Right kidney (tissue), 9 donors: Measurements from ENCODE around the gene MSLN.
A peak's percentile ranks its signal among the peaks of the same experiment; 100 is the strongest.
"Not testable (repeated sequence)": the region's sequence is repeated elsewhere in the genome, so short reads cannot be mapped to it uniquely, and the experiment has no call there.

Experiments used
- DNase-seq: peaks from one replicate; pipeline ENCODE4 v3.0.0-alpha.2; 2016
- long read RNA-seq, 8 donors: transcript quantifications; one replicate each; lab custom pipeline, GENCODE V29; 2026

MSLN gene
- long read RNA-seq, donor 1, partial matches to known transcripts = 0 of 3 reads
- long read RNA-seq, donor 1, other reads (novel, unspliced or antisense) = 0 of 3 reads
- long read RNA-seq, donor 2, partial matches to known transcripts = 0 of 3 reads
- long read RNA-seq, donor 2, other reads (novel, unspliced or antisense) = 0 of 3 reads
- long read RNA-seq, donor 3, partial matches to known transcripts = 7 of 8 reads
- long read RNA-seq, donor 3, other reads (novel, unspliced or antisense) = 0 of 8 reads
- long read RNA-seq, donor 4, partial matches to known transcripts = 5 of 6 reads
- long read RNA-seq, donor 4, other reads (novel, unspliced or antisense) = 0 of 6 reads
- long read RNA-seq, donor 5, partial matches to known transcripts = 0 of 2 reads
- long read RNA-seq, donor 5, other reads (novel, unspliced or antisense) = 0 of 2 reads
- long read RNA-seq, donor 6, transcript MSLN-207 (17 exons, 2,418 nt) = major isoform, 5 of 21 reads
- long read RNA-seq, donor 6, partial matches to known transcripts = 14 of 21 reads
- long read RNA-seq, donor 6, other reads (novel, unspliced or antisense) = 0 of 21 reads
- long read RNA-seq, donor 7 = 0 reads
- long read RNA-seq, donor 8, partial matches to known transcripts = 0 of 2 reads
- long read RNA-seq, donor 8, other reads (novel, unspliced or antisense) = 0 of 2 reads

DNA sequence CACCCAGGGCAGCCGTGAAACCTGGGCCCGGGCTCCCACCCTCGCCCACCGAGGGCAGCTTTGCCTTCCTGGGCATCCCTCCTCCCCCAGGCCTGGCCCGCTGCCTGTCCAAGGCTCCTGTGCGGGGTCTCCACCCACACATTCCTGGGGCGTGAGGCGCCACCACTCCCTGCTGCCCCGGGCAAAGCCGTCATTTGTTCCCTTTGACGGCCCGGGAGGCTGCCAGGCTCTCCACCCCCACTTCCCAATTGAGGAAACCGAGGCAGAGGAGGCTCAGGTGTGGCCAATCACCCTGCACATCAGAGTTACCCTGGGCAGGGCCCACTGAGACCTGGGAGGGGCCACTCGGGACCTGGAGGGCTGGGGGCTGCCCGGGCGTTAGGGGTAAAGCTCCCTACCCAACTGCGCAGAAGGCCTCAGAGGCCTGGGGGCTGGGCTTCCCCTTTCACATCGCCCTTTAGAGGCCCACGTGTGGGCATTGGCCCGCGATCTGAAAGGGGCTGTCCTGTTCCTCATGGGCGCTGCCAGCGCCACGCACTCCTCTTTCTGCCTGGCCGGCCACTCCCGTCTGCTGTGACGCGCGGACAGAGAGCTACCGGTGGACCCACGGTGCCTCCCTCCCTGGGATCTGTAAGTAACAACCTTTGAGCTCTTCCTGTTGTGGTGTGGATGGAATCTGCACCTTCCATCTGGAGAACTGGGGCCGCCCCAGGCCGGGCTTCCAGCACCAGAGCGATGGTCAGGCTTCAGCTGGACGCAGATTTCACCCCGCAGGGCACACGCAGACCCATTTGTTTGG is at the start of gene MSLN:
MSLN (plus strand) TSS at position 190 of the 799 bp plus-strand sequence. CDS start 1,947 bp downstream, outside the sequence.
- peak; percentile 52 for DNase-seq

- DNase-seq = no peak
Measured at GRCh38 chr16:711084-711483, 49.5 kb upstream of the MSLN start.

GRCh38 chr16:711548-712320 is 48.8 kb upstream of the MSLN start:
- DNase-seq = peak; percentile 53

DNA sequence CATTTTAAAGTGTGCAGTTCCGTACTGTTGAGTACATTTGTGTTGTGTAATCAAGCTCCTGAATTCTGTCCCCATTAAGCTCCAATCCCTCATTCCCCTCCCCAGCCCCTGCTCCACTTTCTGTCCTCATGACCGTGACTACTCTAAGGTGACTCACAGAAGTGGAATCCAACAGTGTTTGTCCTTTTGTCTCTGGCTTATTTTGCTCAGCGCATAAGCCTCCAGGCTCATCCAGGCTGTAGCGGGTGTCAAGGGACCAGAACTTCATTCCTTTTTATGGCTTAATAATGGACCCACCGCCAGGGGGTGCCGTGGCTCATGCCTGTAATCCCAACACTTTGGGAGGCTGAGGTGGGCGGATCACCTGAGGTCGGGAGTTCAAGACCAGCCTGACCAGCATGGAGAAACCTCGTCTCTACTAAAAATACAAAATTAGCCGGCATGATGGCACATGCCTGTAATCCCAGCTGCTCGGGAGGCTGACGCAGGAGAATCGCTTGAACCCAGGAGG is 47.7 kb upstream of the MSLN start:
- not testable (repeated sequence) for DNase-seq

DNA sequence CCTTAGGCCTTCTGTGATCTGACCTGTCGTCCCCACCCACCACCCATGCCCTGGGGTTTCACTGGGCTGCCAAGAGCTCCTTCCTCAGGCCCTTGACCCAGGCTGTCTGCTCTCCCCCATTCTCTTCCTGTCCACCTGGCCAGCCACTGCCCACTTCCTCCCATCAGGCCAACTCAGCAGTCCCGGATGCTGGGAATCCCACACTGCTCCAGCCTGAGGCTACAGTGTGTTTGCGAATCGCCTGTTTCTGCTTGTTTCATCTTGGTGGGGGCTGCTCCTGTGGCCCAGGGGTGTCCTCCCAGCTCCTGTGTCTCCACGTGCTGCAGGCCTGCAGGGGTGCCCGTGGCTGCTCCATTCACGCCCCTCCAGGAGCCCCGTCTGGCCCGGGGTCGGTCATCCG is 46.5 kb upstream of the MSLN start:
- no peak for DNase-seq

DNA sequence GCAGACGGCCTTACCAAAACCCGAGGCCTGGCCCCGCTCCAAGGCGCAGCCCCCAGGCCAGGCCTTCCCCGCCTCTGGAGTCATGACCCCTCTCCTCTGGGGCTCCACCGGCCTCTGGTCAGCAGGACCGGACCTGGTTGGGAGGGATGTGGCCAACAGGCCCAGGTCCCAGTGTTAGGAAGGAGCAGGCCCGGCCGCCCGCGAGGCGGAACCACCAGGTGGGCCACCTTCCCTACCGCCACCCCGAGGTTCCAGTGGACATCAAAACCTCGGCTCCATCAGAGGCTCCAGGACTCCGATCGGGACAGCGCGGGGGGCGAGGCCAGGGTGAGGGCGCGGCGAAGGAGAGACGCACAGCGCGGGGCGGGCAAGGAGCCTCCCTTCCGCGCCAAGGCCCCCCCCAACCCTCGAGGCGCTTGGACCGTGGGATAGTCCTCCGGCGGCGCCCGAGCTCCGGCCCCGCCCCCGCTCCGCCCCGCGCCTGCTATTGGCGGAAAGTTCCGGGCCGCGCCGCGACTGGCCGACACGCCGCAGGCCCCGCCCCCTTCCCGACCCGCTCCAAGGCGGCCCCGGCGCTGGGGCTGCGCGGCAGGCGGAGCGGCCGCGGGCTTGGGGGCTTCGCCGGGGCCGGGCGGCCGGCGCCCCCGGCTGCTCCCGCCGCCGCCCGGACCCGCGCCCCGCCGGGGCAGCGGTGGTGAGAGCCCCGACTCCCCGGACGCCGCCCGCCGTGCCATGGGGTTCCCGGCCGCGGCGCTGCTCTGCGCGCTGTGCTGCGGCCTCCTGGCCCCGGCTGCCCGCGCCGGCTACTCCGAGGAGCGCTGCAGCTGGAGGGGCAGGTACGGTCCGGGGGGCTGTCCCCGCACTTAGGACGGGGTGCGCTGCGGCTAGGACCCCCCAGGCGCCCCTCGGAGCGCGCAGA is 45.7 kb upstream of the MSLN start, which contains the start of gene METRN:
METRN (plus strand) TSS at position 561 of the 919 bp plus-strand sequence; CDS start at position 733, 172 bp downstream.
- DNase-seq = peak; percentile 70

DNA sequence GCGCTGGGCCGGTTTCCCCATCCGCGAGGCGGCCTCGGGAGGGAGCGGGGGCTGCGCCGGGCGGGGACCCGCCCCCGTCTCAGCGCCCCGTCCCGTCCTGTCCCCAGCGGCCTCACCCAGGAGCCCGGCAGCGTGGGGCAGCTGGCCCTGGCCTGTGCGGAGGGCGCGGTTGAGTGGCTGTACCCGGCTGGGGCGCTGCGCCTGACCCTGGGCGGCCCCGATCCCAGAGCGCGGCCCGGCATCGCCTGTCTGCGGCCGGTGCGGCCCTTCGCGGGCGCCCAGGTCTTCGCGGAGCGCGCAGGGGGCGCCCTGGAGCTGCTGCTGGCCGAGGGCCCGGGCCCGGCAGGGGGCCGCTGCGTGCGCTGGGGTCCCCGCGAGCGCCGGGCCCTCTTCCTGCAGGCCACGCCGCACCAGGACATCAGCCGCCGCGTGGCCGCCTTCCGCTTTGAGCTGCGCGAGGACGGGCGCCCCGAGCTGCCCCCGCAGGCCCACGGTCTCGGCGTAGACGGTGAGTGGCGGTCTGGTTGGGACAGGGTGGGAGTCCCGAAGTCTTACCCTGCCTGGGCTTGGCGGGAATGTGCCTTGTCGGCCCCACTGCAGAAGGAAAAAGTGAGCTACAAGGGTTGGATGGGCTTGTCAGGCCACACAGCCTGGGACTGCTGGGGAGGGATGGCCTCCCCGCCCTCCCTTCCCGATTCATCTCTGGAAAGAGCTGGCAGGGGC is 44.9 kb upstream of the MSLN start:
- peak; percentile 78 for DNase-seq

DNA sequence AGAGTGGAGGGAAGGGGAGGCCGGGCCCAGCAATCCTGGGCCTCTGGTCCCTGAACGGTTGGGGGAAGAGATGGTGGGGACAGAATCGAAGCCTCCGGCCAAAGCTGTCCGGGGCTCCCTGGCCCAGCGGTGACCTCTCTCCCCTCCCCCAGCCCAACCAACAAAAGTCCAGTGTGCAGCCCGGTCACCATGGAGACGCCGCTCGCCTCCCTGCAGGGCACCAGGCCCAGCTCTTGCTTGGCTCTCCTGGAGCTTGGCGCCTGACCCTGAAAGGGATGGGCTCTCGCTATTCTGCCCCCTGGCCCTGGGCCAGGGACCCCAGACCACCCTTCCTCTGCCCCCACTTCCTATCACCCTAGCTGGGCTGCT is 44.4 kb upstream of the MSLN start:
- DNase-seq = no peak

DNA sequence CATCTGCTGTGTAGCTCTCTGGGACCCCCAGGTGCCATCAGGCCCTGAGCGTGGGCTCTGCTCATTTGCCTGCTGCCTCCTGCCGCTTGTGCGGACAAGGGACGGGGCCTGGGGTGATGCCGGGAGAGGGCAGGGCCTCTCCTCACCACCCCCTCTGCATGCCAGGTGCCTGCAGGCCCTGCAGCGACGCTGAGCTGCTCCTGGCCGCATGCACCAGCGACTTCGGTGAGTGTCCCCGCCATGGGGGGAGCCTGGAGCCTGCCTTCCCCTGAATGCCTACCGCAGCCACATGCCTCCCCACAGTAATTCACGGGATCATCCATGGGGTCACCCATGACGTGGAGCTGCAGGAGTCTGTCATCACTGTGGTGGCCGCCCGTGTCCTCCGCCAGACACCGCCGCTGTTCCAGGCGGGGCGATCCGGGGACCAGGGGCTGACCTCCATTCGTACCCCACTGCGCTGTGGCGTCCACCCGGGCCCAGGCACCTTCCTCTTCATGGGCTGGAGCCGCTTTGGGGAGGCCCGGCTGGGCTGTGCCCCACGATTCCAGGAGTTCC is 43.7 kb upstream of the MSLN start:
- DNase-seq = no peak

GRCh38 chr16:717450-718245 is 42.9 kb upstream of the MSLN start:
- no peak for DNase-seq

DNA sequence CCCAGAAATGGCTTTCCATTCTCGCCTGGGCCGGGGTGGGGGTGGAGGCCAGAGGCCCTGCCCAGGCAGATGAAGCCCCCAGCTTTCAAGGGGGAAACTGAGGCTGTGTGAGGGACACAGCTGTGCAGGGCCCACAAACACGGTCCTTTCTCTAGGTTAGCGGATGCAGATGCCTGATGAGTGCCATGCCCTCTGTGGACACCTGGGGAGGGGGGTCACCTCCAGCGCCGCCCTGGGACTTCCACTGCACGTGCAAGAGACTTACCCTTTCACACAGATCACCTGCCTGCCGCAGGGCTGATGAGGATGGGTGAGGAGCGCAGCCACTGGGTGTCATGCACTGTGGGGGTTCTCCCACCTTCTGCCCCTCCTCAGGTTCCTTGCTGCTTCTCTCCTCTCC is 42.1 kb upstream of the MSLN start:
- no peak for DNase-seq

DNA sequence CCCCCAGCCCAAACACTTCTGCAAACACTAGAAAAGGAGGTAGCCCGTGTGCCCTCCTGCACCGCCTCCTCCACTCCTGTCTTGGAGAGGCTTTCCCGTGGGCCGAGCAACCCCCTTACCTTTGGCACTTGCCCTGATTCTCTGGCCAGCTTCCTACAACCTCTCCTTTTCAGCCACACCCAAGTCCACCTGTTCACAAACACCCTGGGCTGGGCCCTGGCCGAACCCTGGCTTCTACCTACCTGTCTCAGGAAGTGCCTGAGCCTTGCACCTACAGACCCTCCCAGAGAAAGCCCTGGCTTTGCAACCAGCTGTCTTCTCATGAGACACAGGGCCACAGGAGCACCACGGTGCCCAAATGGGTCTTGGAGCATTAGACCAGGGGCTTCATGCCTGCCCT is 41.6 kb upstream of the MSLN start:
- no peak for DNase-seq

DNA sequence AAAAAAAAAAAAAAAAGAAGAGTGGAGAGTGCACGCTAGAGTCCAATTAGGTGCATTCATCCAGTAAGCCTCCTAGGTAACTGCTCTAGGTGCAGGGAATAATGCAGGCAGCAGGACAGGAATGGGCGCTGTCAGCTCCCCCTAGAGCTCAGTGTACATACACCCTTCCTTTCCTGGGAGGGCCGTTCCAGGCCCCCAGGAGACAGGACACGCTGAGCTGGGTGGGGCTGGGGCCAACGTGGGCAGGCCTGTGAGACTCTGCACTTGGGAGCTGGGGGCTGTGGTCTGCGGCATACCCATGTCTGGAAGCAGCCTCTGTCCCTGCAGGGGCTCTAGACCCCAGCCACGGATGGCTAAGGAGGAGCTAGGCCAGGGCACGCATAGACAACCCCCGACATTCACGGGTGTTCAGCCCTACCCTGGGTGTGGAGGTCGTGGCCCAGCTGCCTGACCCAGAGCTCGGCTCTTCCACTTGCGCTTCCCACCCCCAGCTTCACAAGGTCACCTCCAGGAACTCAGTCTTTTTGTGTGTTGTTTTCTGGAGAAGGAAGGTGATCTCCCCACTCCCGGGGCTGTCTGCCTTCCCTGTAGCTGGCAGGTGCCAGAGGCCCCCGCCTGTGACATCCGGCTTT is 40.6 kb upstream of the MSLN start:
- peak; percentile 65 for DNase-seq

DNA sequence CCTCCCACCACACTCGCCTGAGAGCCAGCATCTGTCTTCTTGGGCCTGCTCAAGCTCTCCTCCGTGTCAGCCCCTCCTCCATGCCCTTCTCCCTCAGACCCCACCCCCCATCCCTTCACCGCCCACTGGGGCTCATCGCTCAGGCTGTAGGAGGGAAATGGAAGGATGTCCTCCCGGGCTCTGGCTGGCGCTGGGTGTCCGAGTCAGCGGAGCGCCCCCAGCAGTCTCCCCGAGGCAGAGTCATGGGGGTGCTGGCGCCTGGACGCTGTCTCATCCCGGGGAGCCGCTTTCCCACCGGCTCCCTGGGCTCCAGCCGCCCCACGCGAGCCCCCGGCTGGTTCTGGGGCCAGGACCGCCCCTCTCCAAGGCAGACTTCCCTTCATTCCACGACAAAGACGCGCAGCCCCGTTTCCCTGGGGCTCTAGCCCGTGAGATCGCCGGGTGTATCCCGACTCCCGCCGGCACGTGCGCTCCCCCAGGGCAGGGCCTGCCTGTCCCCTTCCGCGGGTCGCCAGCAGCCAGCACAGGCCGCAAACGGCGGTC is 40.0 kb upstream of the MSLN start:
- no peak for DNase-seq

DNA sequence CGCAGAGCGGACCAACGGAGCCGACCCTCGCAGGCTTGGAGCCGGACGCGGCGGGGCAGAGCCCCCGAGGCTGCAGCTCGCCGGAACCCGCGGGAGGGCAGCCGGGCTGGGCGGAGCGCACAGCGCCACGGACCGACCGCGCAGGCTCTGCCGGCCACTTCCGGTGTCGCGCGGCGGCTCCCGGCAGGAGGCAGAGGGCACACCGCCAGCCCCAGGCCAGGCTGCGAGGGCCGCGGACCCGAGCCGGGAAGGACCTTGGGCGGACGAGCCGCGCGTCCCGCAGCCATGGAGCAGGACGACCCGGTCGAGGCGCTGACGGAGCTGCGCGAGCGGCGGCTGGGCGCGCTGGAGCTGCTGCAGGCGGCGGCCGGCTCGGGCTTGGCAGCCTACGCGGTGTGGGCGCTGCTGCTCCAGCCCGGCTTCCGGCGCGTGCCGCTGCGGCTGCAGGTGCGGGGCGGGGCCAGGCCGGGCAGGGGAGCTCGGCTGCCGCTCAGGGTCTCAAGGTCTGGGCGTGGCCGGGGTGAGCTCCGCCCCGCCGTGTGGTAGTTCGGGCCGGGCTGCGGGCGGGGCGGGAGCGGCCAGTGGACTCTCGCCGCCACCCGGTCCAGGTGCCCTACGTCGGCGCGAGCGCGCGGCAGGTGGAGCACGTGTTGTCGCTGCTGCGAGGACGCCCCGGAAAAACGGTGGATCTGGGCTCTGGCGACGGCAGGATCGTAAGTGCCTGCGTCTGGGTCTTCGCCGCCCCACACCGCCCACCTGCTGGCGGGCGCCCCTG is 39.4 kb upstream of the MSLN start, which contains the start of gene ANTKMT:
ANTKMT (plus strand) TSS at position 157 of the 775 bp plus-strand sequence; CDS start at position 286, 129 bp downstream.
- peak; percentile 98 for DNase-seq

GRCh38 chr16:721765-722540 is 38.6 kb upstream of the MSLN start:
- DNase-seq = no peak
